Activated gamma-delta T cell (primary cell): Measurements from ENCODE around the gene GPR183.
"Not testable (repeated sequence)": the region's sequence is repeated elsewhere in the genome, so short reads cannot be mapped to it uniquely, and the experiment has no call there.

Experiments
- DNase-seq: peaks from one replicate; lab custom pipeline; 2025; lab: John Stamatoyannopoulos, UW

The GPR183 gene

DNA sequence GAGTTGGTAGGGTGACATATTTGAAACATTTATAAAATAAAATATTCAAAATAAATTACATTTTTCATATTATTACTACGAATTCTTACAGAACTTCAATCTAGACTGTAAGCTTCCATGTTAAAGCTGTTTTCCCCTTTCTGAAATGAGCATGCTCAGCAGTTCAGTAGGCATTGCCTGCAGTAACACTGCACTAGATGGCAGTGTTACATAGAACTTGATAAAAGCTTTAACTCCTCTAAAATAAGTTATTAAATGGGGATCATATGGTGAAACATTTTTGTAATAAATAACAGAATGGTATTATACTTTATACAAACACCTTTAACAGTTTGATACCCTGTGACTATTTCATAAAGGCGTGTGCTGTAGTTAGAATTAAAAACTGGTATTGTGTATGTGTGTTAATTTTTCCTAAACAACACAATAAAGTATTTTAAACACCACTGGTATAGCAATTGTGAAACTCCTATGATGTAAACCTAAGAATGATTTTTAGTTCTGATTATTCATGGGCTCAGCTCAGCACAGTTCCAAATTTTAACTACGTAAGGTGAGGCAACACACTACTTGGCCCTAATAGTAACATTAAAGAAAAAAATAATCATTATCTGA is 37.5 kb downstream of the GPR183 start:
- no peak for DNase-seq

GRCh38 chr13:99268822-99269221 is 38.4 kb downstream of the GPR183 start:
- DNase-seq = no peak

- no peak for DNase-seq
Measured at GRCh38 chr13:99267927-99268326, 39.3 kb downstream of the GPR183 start.

- no peak for DNase-seq
Measured at GRCh38 chr13:99266827-99267226, 40.4 kb downstream of the GPR183 start.

- DNase-seq = no peak
Measured at GRCh38 chr13:99265821-99266426, 41.3 kb downstream of the GPR183 start.

DNA sequence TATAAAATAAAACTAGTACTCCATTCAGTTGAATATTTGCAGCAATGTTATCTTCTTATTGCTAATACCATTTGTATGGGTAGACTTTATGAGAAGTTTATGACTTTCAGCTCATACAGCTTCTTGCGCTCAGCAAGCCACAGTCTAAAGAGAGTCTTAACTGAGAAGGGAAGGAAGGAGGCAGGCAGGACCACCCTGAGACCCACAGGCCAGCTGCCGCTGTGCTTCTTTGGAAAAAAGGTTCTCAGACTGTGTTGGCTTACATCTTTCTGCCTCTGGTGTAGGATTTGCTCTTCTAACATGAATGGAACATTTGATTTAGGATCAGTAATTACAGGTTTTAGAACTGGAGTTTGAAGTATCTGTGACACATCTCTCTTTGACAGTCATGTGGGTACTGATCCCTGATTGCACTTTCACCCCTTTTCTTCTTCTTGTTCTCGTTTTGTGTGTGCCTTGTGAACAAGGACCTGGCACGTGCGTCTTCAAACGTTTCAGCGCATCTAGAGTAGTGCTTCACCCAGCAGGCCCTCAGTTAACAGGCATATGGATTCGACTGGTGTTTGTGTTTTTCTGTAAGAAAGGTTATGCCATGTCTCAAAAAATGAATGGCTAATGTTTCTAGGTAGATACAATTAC is 41.9 kb downstream of the GPR183 start:
- no peak for DNase-seq

DNA sequence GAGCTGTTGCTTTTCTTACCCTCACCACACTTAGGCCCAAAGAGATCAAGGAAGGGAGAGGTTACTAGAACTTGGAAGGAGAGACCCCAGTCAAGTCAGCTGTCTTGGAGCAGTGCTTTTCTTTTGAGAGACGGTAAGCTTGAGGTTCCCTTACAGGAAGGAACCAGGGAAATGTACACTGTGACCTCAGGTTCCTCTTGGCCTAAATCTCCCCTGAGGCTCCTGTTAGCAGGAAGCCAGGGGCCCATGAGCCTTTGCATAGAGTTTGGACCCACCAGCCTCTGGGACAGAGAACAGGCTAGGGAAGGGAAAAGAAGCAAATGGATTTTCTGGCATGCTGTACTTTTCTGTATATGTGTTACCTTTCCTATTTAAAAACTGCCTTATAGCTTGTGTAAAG is 43.1 kb downstream of the GPR183 start:
- no peak for DNase-seq

- no peak for DNase-seq
Measured at GRCh38 chr13:99263126-99263785, 43.9 kb downstream of the GPR183 start.

- no peak for DNase-seq
Measured at GRCh38 chr13:99261059-99261458, 46.1 kb downstream of the GPR183 start.

DNA sequence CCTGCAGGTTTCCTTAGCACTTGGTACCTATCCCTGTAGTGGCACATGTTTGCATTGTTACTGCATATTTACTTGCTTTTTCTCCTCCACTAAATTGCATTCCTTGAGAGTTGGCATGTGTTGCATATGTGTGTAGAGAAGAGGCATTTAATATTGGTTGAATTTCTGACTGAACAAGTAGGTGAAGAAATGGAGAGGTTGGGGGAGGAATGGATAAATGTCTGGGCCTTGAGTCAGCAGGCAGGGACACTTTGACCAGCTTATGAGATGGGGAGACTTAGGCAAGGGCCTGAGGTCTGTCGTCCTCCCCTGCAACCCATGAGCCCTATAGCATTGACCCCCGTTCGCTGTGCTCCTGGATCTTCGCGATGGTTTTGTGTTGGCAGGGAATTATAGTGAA is 47.0 kb downstream of the GPR183 start:
- DNase-seq = no peak

DNA sequence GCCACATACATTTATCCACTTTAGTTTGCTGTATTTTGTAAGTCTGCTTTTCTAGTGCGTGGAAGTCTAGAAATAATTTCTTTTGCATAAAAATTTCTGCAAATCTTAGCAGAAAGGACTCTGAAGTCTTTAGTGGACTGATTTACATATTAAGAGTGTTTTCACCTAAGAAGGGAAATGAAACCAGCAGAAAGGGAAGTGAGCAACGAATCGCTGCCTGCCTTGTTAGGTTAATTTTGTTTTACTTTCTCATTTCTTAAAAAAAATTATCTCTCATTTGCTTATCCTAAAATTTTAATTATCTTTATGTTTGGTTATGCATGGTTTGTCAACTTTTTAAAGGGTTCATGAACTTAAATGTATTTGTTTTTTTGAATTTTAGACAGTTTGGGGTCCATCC is 48.3 kb downstream of the GPR183 start:
- no peak for DNase-seq

GRCh38 chr13:99258210-99258860 is 48.9 kb downstream of the GPR183 start, which contains the start of gene GPR18:
Gene GPR18 (minus strand): TSS chr13:99258379. CDS start chr13:99255872, 2,507 bp downstream.
- DNase-seq = no peak

DNA sequence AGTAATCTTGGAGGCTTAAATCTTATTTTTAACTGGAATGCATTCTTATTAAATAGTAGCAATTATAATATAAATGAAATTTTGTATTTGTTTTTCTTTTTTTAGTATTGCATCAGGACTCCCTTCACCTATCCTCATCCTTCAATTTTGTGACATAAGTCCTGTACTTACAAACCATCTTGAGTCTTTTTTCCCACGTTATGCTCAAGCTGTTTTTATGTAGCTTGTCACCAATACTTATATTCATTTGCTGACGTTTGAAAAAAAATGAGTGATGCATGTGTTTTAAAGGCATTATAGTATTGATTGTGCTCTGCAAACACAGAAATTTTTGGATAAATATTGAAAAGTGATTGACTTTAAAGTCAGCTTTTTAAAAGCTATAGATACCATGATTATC is 49.9 kb downstream of the GPR183 start:
- DNase-seq = no peak

DNA sequence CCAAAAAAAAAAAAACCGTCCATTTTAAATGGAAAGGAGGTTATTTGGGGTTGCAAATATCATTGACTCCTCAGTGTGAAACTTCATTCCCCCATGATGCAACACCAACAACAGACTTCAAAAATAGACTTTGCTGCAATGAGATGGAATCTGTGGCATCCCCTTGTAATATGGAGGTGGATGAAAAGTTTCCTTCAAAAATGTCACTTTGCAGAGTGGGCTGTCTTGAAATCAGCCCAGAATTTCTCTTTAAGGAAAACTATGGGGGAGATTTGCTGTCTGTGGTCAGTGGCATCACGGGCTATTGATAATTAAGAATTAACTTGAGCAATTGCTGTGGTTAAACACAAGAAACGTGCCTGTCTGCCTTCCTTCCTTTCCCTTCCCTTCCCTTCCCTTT is 50.5 kb downstream of the GPR183 start:
- DNase-seq = no peak

DNA sequence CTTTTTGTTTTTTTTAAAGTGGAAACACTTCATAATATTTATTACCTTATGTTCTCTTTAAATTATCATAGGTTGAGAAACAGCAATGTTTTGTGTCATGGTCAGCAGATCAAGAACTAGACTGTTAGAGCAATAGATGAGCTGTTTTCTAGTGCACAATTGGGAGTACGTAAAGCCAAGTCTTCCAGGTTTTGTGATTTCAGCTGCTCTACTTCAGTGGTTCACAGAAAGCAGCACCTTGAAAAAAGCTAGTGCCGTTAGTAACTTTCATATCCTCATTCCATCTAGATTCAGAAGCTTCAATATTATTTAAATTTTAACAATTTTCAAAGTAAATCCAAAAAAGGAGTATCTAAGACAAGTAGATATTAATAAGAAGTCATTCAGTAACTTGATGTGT is 50.9 kb downstream of the GPR183 start:
- no peak for DNase-seq

DNA sequence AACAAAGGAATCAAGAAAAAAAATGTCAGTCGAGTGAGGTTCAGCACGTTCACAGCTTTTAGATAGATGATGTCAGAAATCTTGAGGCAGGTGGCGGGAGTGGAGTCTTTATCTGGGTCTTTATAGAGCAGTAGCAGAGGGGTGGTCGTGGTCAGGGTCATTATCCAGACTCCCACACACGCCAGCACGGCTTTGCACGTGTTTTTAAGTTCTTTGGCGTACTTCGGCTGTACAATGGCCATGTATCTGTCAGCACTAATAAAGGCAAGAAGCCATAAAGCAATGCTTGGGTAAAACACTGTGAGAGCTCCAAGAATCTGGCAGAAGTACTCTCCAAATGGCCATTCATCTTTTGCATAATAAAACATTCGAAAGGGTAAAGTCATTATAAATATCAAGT is 51.9 kb downstream of the GPR183 start:
- no peak for DNase-seq

- DNase-seq = no peak
Measured at GRCh38 chr13:99254830-99255229, 52.4 kb downstream of the GPR183 start.

DNA sequence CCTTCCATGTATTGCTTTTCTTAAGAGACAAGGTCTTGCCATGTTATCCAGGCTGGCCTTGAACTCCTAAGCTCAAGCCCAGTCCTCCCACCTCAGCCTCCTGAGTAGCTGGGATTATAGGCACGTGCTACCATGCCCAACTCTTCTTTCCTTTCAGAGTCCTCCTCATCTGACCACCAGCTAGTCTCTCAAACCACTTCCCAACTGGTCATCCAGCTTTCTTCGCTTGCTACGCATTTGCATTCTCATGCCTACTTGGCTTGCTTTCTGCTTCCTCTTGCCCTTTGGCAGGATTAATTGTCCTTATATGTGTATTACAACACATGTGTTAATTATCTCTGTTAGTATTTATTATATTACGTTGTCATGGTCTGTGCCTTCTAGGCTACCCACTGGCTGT is 55.3 kb downstream of the GPR183 start:
- DNase-seq = no peak

DNA sequence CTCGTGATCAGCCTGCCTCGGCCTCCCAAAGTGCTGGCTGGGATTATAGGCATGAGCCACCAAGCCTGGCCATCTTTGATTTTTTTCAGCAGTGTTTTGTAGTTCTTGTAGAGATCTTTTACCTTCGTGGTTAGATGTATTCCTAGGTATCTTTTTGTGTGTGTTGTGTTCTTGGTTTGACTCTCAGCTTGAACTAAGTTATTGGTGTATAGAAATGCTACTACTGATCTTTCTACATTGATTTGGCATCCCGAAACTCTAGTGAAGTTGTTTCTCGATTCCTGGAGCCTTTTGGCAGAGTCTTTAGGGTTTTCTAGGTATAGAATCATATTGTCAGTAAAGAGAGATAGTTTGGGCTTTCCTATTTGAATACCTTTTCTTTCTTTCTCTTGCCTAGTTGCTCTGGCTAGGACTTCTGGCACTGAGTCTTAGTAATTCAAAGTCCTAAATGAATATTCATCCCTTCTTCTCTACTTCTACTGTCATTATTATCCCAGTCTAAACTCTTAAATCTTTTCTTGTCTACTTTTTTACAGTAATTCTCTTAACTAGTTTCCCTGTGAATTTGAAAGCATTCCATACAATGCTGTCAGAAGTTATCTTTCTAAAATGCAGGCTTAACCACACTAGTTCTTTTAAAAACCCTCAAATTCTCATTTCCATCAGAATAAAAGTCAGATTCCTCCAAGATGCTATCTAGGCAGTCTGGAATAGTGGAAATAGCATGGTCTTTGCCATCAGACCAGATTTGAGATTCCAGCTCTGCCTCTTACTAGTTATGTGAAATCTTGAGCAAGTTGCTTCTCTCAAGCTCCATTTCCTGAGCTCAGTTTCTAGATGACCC is 56.0 kb downstream of the GPR183 start:
- DNase-seq = no peak

DNA sequence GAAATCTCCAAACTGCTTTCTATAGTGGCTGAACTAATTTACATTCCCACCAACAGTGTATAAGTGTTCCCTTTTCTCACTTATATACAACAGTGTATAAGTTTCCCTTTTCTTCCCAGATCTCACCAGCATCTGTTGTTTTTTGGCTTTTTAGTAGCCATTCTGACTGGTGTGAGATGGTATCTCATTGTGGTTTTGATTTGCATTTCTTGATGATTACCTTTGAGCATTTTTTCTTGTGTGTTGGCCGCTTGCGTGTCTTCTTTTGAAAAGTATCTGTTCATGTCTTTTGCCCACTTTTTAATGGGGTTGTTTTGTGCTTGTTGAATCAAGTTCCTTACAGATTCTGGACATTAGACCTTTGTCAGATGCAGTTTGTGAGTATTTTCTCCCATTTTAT is 57.6 kb downstream of the GPR183 start:
- DNase-seq = not testable (repeated sequence)

- not testable (repeated sequence) for DNase-seq
Measured at GRCh38 chr13:99249178-99249577, 58.0 kb downstream of the GPR183 start.

DNA sequence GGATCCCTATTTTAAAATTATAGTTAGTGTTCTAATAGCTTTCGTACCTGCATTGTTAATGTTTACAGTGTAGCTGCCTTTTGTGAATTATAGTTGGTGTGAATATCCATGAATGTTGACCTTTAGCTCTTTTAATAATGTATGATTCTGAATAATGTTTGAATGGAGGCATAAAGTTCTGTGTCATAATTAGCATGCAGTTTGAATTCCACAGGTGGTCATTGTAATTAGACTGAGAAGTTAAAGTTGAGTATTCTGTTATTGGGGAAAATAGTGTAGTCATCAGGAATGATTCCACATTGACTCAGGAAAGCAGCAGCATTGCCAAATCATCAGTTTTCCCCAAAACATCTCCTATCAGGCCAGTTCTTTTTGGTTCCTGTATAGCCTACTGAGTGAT is 61.1 kb downstream of the GPR183 start:
- no peak for DNase-seq
